ENCODE measurements around the gene MAGI2.
A peak's percentile ranks its signal among the peaks of the same experiment; 100 is the strongest.

The MAGI2 gene

GRCh38 chr7:78043159-78043558, 1410.3 kb downstream of the MAGI2 start:
- no peak for DNase-seq (ENCODE audit: low read depth)
- no peak overlapping the region for H3K4me3 ChIP-seq (ENCODE audit: low read depth, low read length)
- TF ChIP-seq, protein P1, sequence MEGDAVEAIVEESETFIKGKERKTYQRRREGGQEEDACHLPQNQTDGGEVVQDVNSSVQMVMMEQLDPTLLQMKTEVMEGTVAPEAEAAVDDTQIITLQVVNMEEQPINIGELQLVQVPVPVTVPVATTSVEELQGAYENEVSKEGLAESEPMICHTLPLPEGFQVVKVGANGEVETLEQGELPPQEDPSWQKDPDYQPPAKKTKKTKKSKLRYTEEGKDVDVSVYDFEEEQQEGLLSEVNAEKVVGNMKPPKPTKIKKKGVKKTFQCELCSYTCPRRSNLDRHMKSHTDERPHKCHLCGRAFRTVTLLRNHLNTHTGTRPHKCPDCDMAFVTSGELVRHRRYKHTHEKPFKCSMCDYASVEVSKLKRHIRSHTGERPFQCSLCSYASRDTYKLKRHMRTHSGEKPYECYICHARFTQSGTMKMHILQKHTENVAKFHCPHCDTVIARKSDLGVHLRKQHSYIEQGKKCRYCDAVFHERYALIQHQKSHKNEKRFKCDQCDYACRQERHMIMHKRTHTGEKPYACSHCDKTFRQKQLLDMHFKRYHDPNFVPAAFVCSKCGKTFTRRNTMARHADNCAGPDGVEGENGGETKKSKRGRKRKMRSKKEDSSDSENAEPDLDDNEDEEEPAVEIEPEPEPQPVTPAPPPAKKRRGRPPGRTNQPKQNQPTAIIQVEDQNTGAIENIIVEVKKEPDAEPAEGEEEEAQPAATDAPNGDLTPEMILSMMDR (conservative IDR thresholded peaks at IDR 0.05; ENCODE audit: low read depth, low read length), result no peak

- H3K4me3 ChIP-seq (ENCODE audit: low read depth, low read length), result no peak overlapping the region
- TF ChIP-seq, protein P1 (conservative IDR thresholded peaks at IDR 0.05; ENCODE audit: low read depth, low read length), result no peak
- no peak for DNase-seq (ENCODE audit: low read depth)
Measured at GRCh38 chr7:78041423-78041822, 1412.0 kb downstream of the MAGI2 start.

- DNase-seq (ENCODE audit: low read depth), result peak; percentile 30
- H3K4me3 ChIP-seq (ENCODE audit: low read depth, low read length), result no peak overlapping the region
- TF ChIP-seq, protein P1 (conservative IDR thresholded peaks at IDR 0.05; ENCODE audit: low read depth, low read length), result peak; percentile 77
Measured at GRCh38 chr7:78039790-78040776, 1413.4 kb downstream of the MAGI2 start.

DNA sequence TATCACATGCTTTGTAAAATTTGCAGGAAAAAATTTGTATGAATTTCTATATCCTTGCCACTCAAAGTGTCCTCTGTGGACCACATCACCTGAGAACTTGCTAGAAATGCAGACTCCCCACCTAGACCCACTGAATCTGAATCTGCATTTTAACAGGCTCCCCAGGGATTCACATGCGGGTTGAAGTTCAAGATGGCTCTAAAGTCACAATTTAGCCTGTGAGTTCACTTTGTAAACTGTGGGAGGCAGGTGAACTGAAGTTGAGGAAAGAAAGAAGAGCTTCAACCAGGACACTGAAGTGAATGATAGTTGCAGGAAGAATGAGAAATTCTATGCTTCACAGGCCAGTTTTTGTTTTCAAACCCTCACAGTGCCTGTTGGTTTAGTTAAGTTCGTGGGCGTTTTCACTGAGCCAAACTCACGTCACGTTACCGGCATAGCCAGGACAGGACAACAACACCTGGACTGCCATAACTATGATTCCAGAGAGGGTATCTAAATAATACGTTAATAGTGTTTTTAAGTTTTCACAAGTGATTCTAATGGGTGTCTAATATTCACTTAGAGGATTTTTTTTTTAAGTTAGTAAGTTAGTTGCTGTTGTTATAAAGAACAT, 1414.9 kb downstream of the MAGI2 start:
- TF ChIP-seq, protein P1 (conservative IDR thresholded peaks at IDR 0.05; ENCODE audit: low read depth, low read length), result no peak
- DNase-seq (ENCODE audit: low read depth), result no peak
- H3K4me3 ChIP-seq (ENCODE audit: low read depth, low read length), result no peak overlapping the region

DNA sequence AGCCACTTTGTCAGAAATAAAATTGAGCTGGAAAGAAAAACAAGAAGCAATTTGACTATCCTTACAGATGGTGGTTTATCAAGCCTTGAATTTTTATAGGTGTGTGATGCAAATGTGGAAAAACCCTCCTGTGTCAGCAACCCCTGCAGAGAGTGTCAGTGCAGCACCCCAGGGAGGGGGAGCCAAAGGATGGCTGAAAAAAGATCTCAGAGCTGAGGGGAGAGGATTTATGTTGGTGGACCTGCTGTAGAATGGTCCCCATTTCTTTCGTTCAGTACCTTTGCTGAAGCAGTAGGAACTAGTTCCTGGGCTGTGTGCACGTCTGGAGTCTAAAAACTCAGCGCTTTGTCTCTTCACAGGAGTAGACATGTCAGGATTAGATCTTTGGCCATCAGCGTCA, 1415.9 kb downstream of the MAGI2 start:
- TF ChIP-seq, protein P1 (conservative IDR thresholded peaks at IDR 0.05; ENCODE audit: low read depth, low read length), result no peak
- peak; percentile 15 for DNase-seq (ENCODE audit: low read depth)
- no peak overlapping the region for H3K4me3 ChIP-seq (ENCODE audit: low read depth, low read length)

- TF ChIP-seq, protein P1 (conservative IDR thresholded peaks at IDR 0.05; ENCODE audit: low read depth, low read length), result no peak
- no peak for DNase-seq (ENCODE audit: low read depth)
- H3K4me3 ChIP-seq (ENCODE audit: low read depth, low read length), result no peak overlapping the region
Measured at GRCh38 chr7:78033410-78033809, 1420.1 kb downstream of the MAGI2 start.

Data from choroid plexus epithelial cell (primary cell).